SK-N-SH treated with all-trans-retinoic acid at 6 μM for 48 hours (cell line): ENCODE data around the gene PKD2L1.

ENCODE experiments used
- ATAC-seq: fragments of 200-7000 bp; cut with Tn5 transposase; 3 replicates; pipeline ENCODE4 v1.9.1; 2020; ENCODE audit warnings: mild to moderate bottlenecking, moderate library complexity
- ARNTL ChIP-seq: fragments of 450-650 bp; formaldehyde crosslinking; IDR thresholded peaks from 2 replicates; pipeline ENCODE4 v1.5.0; 2020; ENCODE audit warnings: low read depth, mild to moderate bottlenecking, moderate library complexity, borderline replicate concordance
- BACH2 ChIP-seq: fragments of 250-450 bp; sonication (Bioruptor Pico); IDR thresholded peaks from 2 replicates; pipeline ENCODE4 v1.9.0; 2021; ENCODE audit warnings: mild to moderate bottlenecking, borderline replicate concordance
- CSDC2 ChIP-seq: fragments of 250-450 bp; sonication (Bioruptor Pico); IDR thresholded peaks from 2 replicates; pipeline ENCODE4 v1.5.0; 2020; ENCODE audit warnings: mild to moderate bottlenecking, moderate library complexity
- CSRNP3 ChIP-seq: fragments of 250-450 bp; sonication (Bioruptor Pico); IDR thresholded peaks from 2 replicates; pipeline ENCODE4 v1.5.1; 2021; ENCODE audit warnings: mild to moderate bottlenecking, moderate library complexity
- ESRRG ChIP-seq: fragments of 250-450 bp; sonication (Bioruptor Pico); IDR thresholded peaks from 2 replicates; pipeline ENCODE4 v1.6.1; 2021; ENCODE audit warnings: mild to moderate bottlenecking
- GLIS3 ChIP-seq: fragments of 250-450 bp; sonication (Bioruptor Pico); IDR thresholded peaks from 2 replicates; pipeline ENCODE4 v1.5.0; 2020; ENCODE audit warnings: mild to moderate bottlenecking, moderate library complexity
- ISL1 ChIP-seq: fragments of 250-450 bp; sonication (Bioruptor Pico); IDR thresholded peaks from 2 replicates; pipeline ENCODE4 v2.1.2; 2022; ENCODE audit warnings: mild to moderate bottlenecking, moderate library complexity
- OSR1 ChIP-seq: fragments of 250-450 bp; sonication (Bioruptor Pico); IDR thresholded peaks from 2 replicates; pipeline ENCODE4 v1.8.0; 2022; ENCODE audit warnings: moderate library complexity, mild to moderate bottlenecking, inconsistent platforms
- PATZ1 ChIP-seq: fragments of 250-450 bp; sonication (Bioruptor Pico); IDR thresholded peaks from 2 replicates; pipeline ENCODE4 v1.8.0; 2020; ENCODE audit warnings: mild to moderate bottlenecking, moderate library complexity, borderline replicate concordance
- POU6F1 ChIP-seq: fragments of 250-450 bp; sonication (Bioruptor Pico); IDR thresholded peaks from 2 replicates; pipeline ENCODE4 v1.8.0; 2021; ENCODE audit warnings: low read depth, mild to moderate bottlenecking, moderate library complexity, borderline replicate concordance
- RARB ChIP-seq: fragments of 250-450 bp; sonication (Bioruptor Pico); IDR thresholded peaks from 2 replicates; pipeline ENCODE4 v1.8.0; 2021; ENCODE audit warnings: mild to moderate bottlenecking, moderate library complexity
- SNAI2 ChIP-seq: fragments of 250-450 bp; sonication (Bioruptor Pico); IDR thresholded peaks from 2 replicates; pipeline ENCODE4 v1.5.0; 2020; ENCODE audit warnings: mild to moderate bottlenecking, moderate library complexity
- TCF4 ChIP-seq: fragments of 250-450 bp; sonication (Bioruptor Pico); IDR thresholded peaks from 2 replicates; pipeline ENCODE4 v1.8.0; 2021; ENCODE audit warnings: mild to moderate bottlenecking, moderate library complexity, borderline replicate concordance
- TOX ChIP-seq: fragments of 250-450 bp; sonication (Bioruptor Pico); IDR thresholded peaks from 2 replicates; pipeline ENCODE4 v1.8.0; 2021; ENCODE audit warnings: mild to moderate bottlenecking, moderate library complexity, borderline replicate concordance
- TSHZ2 ChIP-seq: fragments of 250-450 bp; sonication (Bioruptor Pico); IDR thresholded peaks from 2 replicates; pipeline ENCODE4 v1.5.0; 2020; ENCODE audit warnings: mild to moderate bottlenecking, moderate library complexity
- ZC3H10 ChIP-seq: fragments of 250-450 bp; sonication (Bioruptor Pico); IDR thresholded peaks from 2 replicates; pipeline ENCODE4 v1.5.1; 2021; ENCODE audit warnings: mild to moderate bottlenecking, moderate library complexity
- ZFP3 ChIP-seq: fragments of 250-450 bp; sonication (Bioruptor Pico); IDR thresholded peaks from 2 replicates; pipeline ENCODE4 v1.5.0; 2020; ENCODE audit warnings: mild to moderate bottlenecking, moderate library complexity
- ZFP30 ChIP-seq: fragments of 450-650 bp; formaldehyde crosslinking; IDR thresholded peaks from 2 replicates; pipeline ENCODE4 v1.5.0; 2022; ENCODE audit warnings: mild to moderate bottlenecking, moderate library complexity
- ZNF565 ChIP-seq: fragments of 450-650 bp; formaldehyde crosslinking; conservative IDR thresholded peaks from 2 replicates; pipeline ENCODE4 v1.5.0; 2020; ENCODE audit warnings: low read depth, mild to moderate bottlenecking, moderate library complexity
- ZNF70 ChIP-seq: fragments of 450-650 bp; formaldehyde crosslinking; IDR thresholded peaks from 2 replicates; pipeline ENCODE4 v1.5.0; 2020; ENCODE audit warnings: mild to moderate bottlenecking, moderate library complexity
- ZNF8 ChIP-seq: fragments of 450-650 bp; formaldehyde crosslinking; IDR thresholded peaks from 2 replicates; pipeline ENCODE4 v1.5.0; 2020; ENCODE audit warnings: mild to moderate bottlenecking, moderate library complexity

The PKD2L1 gene

GRCh38 chr10:100339236-100339635 lies 9.2 kb upstream of the PKD2L1 start (continued):
- TF ChIP-seq CSRNP3 (CRISPR knock-in tag): no peak
- no peak for TF ChIP-seq ZNF70
- no peak for TF ChIP-seq RARB (CRISPR knock-in tag)
- no peak for TF ChIP-seq OSR1
- TF ChIP-seq ZFP30 (CRISPR knock-in tag): no peak
- no peak for TF ChIP-seq TOX

- ATAC-seq: peak; percentile 83
- no peak for TF ChIP-seq TSHZ2
- TF ChIP-seq ZNF8 (CRISPR knock-in tag): no peak
- no peak for TF ChIP-seq CSDC2 (CRISPR knock-in tag)
- no peak for TF ChIP-seq ZNF565 (CRISPR knock-in tag)
- TF ChIP-seq TCF4: no peak
- no peak for TF ChIP-seq RARB (CRISPR knock-in tag)
- TF ChIP-seq OSR1: no peak
- TF ChIP-seq, all 23 proteins: peak for 0
These were observed 8.5 kb upstream of the PKD2L1 start for GRCh38 chr10:100338434-100339036.

- TF ChIP-seq RARB (CRISPR knock-in tag) (no peak), GLIS3 (no peak), ESRRG (no peak)
- TF ChIP-seq, all 23 proteins: peak for 0
These were observed 4.7 kb upstream of the PKD2L1 start for GRCh38 chr10:100334762-100335161.

GRCh38 chr10:100333661-100334440 lies 3.8 kb upstream of the PKD2L1 start:
- no peak for ATAC-seq

More at GRCh38 chr10:100334762-100335161, 4.7 kb upstream of the PKD2L1 start:
- no peak for ATAC-seq

More at GRCh38 chr10:100333661-100334440, 3.8 kb upstream of the PKD2L1 start:
- TF ChIP-seq ZNF8 (CRISPR knock-in tag) (no peak), CSRNP3 (CRISPR knock-in tag) (no peak), ZFP3 (CRISPR knock-in tag) (no peak), ESRRG (no peak), PATZ1 (CRISPR knock-in tag) (no peak), ZNF70 (no peak), POU6F1 (CRISPR knock-in tag) (no peak), TOX (no peak), CSDC2 (CRISPR knock-in tag) (no peak), GLIS3 (no peak), TSHZ2 (no peak), ARNTL (CRISPR knock-in tag) (no peak), ZC3H10 (CRISPR knock-in tag) (no peak), BACH2 (no peak), SNAI2 (no peak), TCF4 (no peak), ZFP30 (CRISPR knock-in tag) (no peak), RARB (CRISPR knock-in tag) (no peak), ZNF565 (CRISPR knock-in tag) (no peak), ISL1 (no peak)
